ENCODE data around the gene ITFG2.
A peak's percentile ranks its signal among the peaks of the same experiment; 100 is the strongest.

Gene ITFG2

GRCh38 chr12:2795291-2796186 lies 16.9 kb upstream of the ITFG2 start:
- DNase-seq (ENCODE audit: low spot score): peak; percentile 66

GRCh38 chr12:2796187-2796666 lies 16.2 kb upstream of the ITFG2 start:
- no peak for DNase-seq (ENCODE audit: low spot score)

- DNase-seq (ENCODE audit: low spot score): no peak
Observed at GRCh38 chr12:2797721-2798418, 14.6 kb upstream of the ITFG2 start.

- no peak for DNase-seq (ENCODE audit: low spot score)
Observed at GRCh38 chr12:2800046-2800570, 12.4 kb upstream of the ITFG2 start.

GRCh38 chr12:2801044-2801783 lies 11.3 kb upstream of the ITFG2 start:
- DNase-seq (ENCODE audit: low spot score): no peak

GRCh38 chr12:2803635-2804392 lies 8.7 kb upstream of the ITFG2 start:
- no peak for DNase-seq (ENCODE audit: low spot score)

- DNase-seq (ENCODE audit: low spot score): no peak
Observed at GRCh38 chr12:2804393-2805142, 7.9 kb upstream of the ITFG2 start.

- no peak for DNase-seq (ENCODE audit: low spot score)
Observed at GRCh38 chr12:2805143-2805520, 7.3 kb upstream of the ITFG2 start.

GRCh38 chr12:2806700-2807099 lies 5.8 kb upstream of the ITFG2 start:
- no peak for DNase-seq (ENCODE audit: low spot score)

GRCh38 chr12:2811801-2812200 lies 667 bp upstream of the ITFG2 start:
- no peak for DNase-seq (ENCODE audit: low spot score)

- peak; percentile 87 for DNase-seq (ENCODE audit: low spot score)
Observed at GRCh38 chr12:2813214-2814185, 1.0 kb downstream of the ITFG2 start.

GRCh38 chr12:2819810-2820209 lies 7.3 kb downstream of the ITFG2 start:
- DNase-seq (ENCODE audit: low spot score): no peak

GRCh38 chr12:2820432-2820831 lies 8.0 kb downstream of the ITFG2 start:
- no peak for DNase-seq (ENCODE audit: low spot score)

- no peak for DNase-seq (ENCODE audit: low spot score)
Observed at GRCh38 chr12:2823483-2823882, 11.0 kb downstream of the ITFG2 start.

GRCh38 chr12:2824541-2824940 lies 12.1 kb downstream of the ITFG2 start:
- DNase-seq (ENCODE audit: low spot score): no peak

GRCh38 chr12:2825132-2825531 lies 12.7 kb downstream of the ITFG2 start:
- DNase-seq (ENCODE audit: low spot score): no peak

GRCh38 chr12:2826036-2826435 lies 13.6 kb downstream of the ITFG2 start:
- DNase-seq (ENCODE audit: low spot score): no peak

- DNase-seq (ENCODE audit: low spot score): no peak
Observed at GRCh38 chr12:2826721-2827515, 14.4 kb downstream of the ITFG2 start.

Data from SK-N-DZ (cell line).